Hippocampal formation (tissue), 2 donors: ENCODE results near the gene TENM4.

Experiments used
- DNase-seq, 2 donors: peaks; one replicate each; lab custom pipeline; 2025; lab: John Stamatoyannopoulos, UW

The TENM4 gene

GRCh38 chr11:78810559-78811009 is 630.2 kb downstream of the TENM4 start:
- DNase-seq: no peak

- no peak for DNase-seq
Observed at GRCh38 chr11:78809931-78810541, 630.8 kb downstream of the TENM4 start.

GRCh38 chr11:78808923-78809322 is 631.9 kb downstream of the TENM4 start:
- no peak for DNase-seq

- DNase-seq: no peak
Observed at GRCh38 chr11:78807351-78807750, 633.5 kb downstream of the TENM4 start.

- DNase-seq: no peak
Observed at GRCh38 chr11:78806214-78807004, 634.4 kb downstream of the TENM4 start.

GRCh38 chr11:78804991-78805390 is 635.8 kb downstream of the TENM4 start:
- no peak for DNase-seq

- no peak for DNase-seq
Observed at GRCh38 chr11:78803995-78804394, 636.8 kb downstream of the TENM4 start.

GRCh38 chr11:78802058-78802761 is 638.6 kb downstream of the TENM4 start:
- no peak for DNase-seq

- DNase-seq: no peak
Observed at GRCh38 chr11:78801161-78801884, 639.5 kb downstream of the TENM4 start.

GRCh38 chr11:78800756-78801155 is 640.1 kb downstream of the TENM4 start:
- DNase-seq: no peak

- no peak for DNase-seq
Observed at GRCh38 chr11:78800096-78800690, 640.6 kb downstream of the TENM4 start.

- DNase-seq: peak; percentile 51 to 56
Observed at GRCh38 chr11:78798663-78799062, 642.2 kb downstream of the TENM4 start.

GRCh38 chr11:78797559-78797958 is 643.3 kb downstream of the TENM4 start:
- DNase-seq: no peak

GRCh38 chr11:78796956-78797355 is 643.9 kb downstream of the TENM4 start:
- no peak for DNase-seq

GRCh38 chr11:78795621-78796261 is 645.1 kb downstream of the TENM4 start:
- DNase-seq: no peak

- no peak for DNase-seq
Observed at GRCh38 chr11:78791964-78792363, 648.9 kb downstream of the TENM4 start.

GRCh38 chr11:78791254-78791653 is 649.6 kb downstream of the TENM4 start:
- DNase-seq: no peak

GRCh38 chr11:78790784-78791183 is 650.0 kb downstream of the TENM4 start:
- no peak for DNase-seq

GRCh38 chr11:78789375-78789774 is 651.5 kb downstream of the TENM4 start:
- no peak for DNase-seq

- no peak for DNase-seq
Observed at GRCh38 chr11:78788533-78788932, 652.3 kb downstream of the TENM4 start.

GRCh38 chr11:78787696-78788095 is 653.1 kb downstream of the TENM4 start:
- DNase-seq: no peak
